Measurements from ENCODE around the gene CDK5RAP1. TPM values are rescaled to one million over a fixed set of nuclear protein-coding genes. Genes with fewer than 3 reads are reported as not detected.

Gene CDK5RAP1
- total and polyA plus RNA-seq, 2 experiments from 2014 or later = 18.3 to 24.9 TPM

GRCh38 chr20:33337531-33338165 is 63.7 kb downstream of the CDK5RAP1 start:
- no peak overlapping the region for H3K27ac ChIP-seq
- H3K79me2 ChIP-seq (ENCODE audit: insufficient read depth) = no peaks in the 10 kb centered on the region
- H3K4me3 ChIP-seq = no peak overlapping the region
- TF ChIP-seq EZH2phosphoT487 (IDR thresholded peaks at IDR 0.05; ENCODE audit: insufficient read depth, low read depth) (no peak), EZH2 (IDR thresholded peaks at IDR 0.05; ENCODE audit: insufficient read depth, poor library complexity, severe bottlenecking) (no peak)
- H3K9ac ChIP-seq = no peak overlapping the region
- no peaks in the 10 kb centered on the region for H3K36me3 ChIP-seq (ENCODE audit: low read depth)
- H3K4me2 ChIP-seq (ENCODE audit: unreplicated experiment) = no peak overlapping the region
- in situ Hi-C loops (cut with MboI) = no loop called here
- no peak for DNase-seq
- H3K27me3 ChIP-seq (replicated peaks; ENCODE audit: insufficient read depth) = 0 out of 2 replicates have a peak, but pooled peaks cover 5% of the 10 kb centered on the region
- no peak overlapping the region for H2AFZ ChIP-seq
- no peaks in the 10 kb centered on the region for H3F3A ChIP-seq (ENCODE audit: insufficient read depth)
- H3K9me2 ChIP-seq (ENCODE audit: insufficient read depth) = no peaks in the 10 kb centered on the region
- H4K20me1 ChIP-seq (ENCODE audit: insufficient read depth) = no peaks in the 10 kb centered on the region
- H3K9me3 ChIP-seq (ENCODE audit: low read depth) = no peaks in the 10 kb centered on the region
- WGBS, 2 experiments (ENCODE audit: low coverage in 1 of 2, low lambda C conversion rate in 2 of 2, missing lambda C conversion rate in 2 of 2) = 38 to 40% methylated on average over 6 of the region's 6 CpGs
- H3K4me1 ChIP-seq (ENCODE audit: insufficient read depth) = no peaks in the 10 kb centered on the region

- no peak for DNase-seq
These were observed 64.2 kb downstream of the CDK5RAP1 start for GRCh38 chr20:33337119-33337518.

GRCh38 chr20:33336375-33336774 is 64.9 kb downstream of the CDK5RAP1 start:
- H3K9me3 ChIP-seq (ENCODE audit: low read depth) = no peaks in the 10 kb centered on the region
- no peaks in the 10 kb centered on the region for H3K9me2 ChIP-seq (ENCODE audit: insufficient read depth)
- no peaks in the 10 kb centered on the region for H3K36me3 ChIP-seq (ENCODE audit: low read depth)
- in situ Hi-C loops (cut with MboI) = no loop called here
- H3K79me2 ChIP-seq (ENCODE audit: insufficient read depth) = no peaks in the 10 kb centered on the region
- H4K20me1 ChIP-seq (ENCODE audit: insufficient read depth) = no peaks in the 10 kb centered on the region
- no peaks in the 10 kb centered on the region for H3K4me1 ChIP-seq (ENCODE audit: insufficient read depth)
- H3K27ac ChIP-seq = no peak overlapping the region
- no peak overlapping the region for H2AFZ ChIP-seq
- DNase-seq = no peak
- H3K9ac ChIP-seq = no peak overlapping the region
- H3F3A ChIP-seq (ENCODE audit: insufficient read depth) = no peaks in the 10 kb centered on the region
- H3K4me2 ChIP-seq (ENCODE audit: unreplicated experiment) = no peak overlapping the region
- no peak overlapping the region for H3K4me3 ChIP-seq
- TF ChIP-seq EZH2phosphoT487 (IDR thresholded peaks at IDR 0.05; ENCODE audit: insufficient read depth, low read depth) (no peak), EZH2 (IDR thresholded peaks at IDR 0.05; ENCODE audit: insufficient read depth, poor library complexity, severe bottlenecking) (no peak)
- 75% methylated on average over 3 of the region's 3 CpGs for WGBS, 2 experiments (ENCODE audit: low coverage in 1 of 2, low lambda C conversion rate in 2 of 2, missing lambda C conversion rate in 2 of 2)
- H3K27me3 ChIP-seq (replicated peaks; ENCODE audit: insufficient read depth) = peaks cover 17% of the 10 kb centered on the region; the same call in 1 of the 2 replicates

More at GRCh38 chr20:33337119-33337518, 64.2 kb downstream of the CDK5RAP1 start:
- Histone ChIP-seq H3K36me3 (ENCODE audit: low read depth) (no peaks in the 10 kb centered on the region), H3F3A (ENCODE audit: insufficient read depth) (no peaks in the 10 kb centered on the region), H3K9ac (no peak overlapping the region), H3K9me3 (ENCODE audit: low read depth) (no peaks in the 10 kb centered on the region), H3K4me2 (ENCODE audit: unreplicated experiment) (no peak overlapping the region), H2AFZ (no peak overlapping the region), H3K4me1 (ENCODE audit: insufficient read depth) (no peaks in the 10 kb centered on the region), H3K27ac (no peak overlapping the region), H3K9me2 (ENCODE audit: insufficient read depth) (no peaks in the 10 kb centered on the region), H4K20me1 (ENCODE audit: insufficient read depth) (no peaks in the 10 kb centered on the region), H3K79me2 (ENCODE audit: insufficient read depth) (no peaks in the 10 kb centered on the region), H3K4me3 (no peak overlapping the region), H3K27me3 (replicated peaks; ENCODE audit: insufficient read depth) (peaks cover 10% of the 10 kb centered on the region; the same call in 1 of the 2 replicates)
- TF ChIP-seq EZH2phosphoT487 (IDR thresholded peaks at IDR 0.05; ENCODE audit: insufficient read depth, low read depth) (no peak), EZH2 (IDR thresholded peaks at IDR 0.05; ENCODE audit: insufficient read depth, poor library complexity, severe bottlenecking) (no peak)
- in situ Hi-C loops (cut with MboI) = no loop called here
- WGBS, 2 experiments (ENCODE audit: low coverage in 1 of 2, low lambda C conversion rate in 2 of 2, missing lambda C conversion rate in 2 of 2) = 69 to 76% methylated on average over 8 of the region's 8 CpGs

- in situ Hi-C loops (cut with MboI) = no loop called here
These were observed 67.2 kb downstream of the CDK5RAP1 start for GRCh38 chr20:33334111-33334510.

More at GRCh38 chr20:33334111-33334510, 67.2 kb downstream of the CDK5RAP1 start:
- H4K20me1 ChIP-seq (ENCODE audit: insufficient read depth) = no peaks in the 10 kb centered on the region
- no peaks in the 10 kb centered on the region for H3F3A ChIP-seq (ENCODE audit: insufficient read depth)
- H3K27ac ChIP-seq = no peak overlapping the region
- no peaks in the 10 kb centered on the region for H3K79me2 ChIP-seq (ENCODE audit: insufficient read depth)
- no peak for TF ChIP-seq EZH2phosphoT487 (IDR thresholded peaks at IDR 0.05; ENCODE audit: insufficient read depth, low read depth)
- no peak for TF ChIP-seq EZH2 (IDR thresholded peaks at IDR 0.05; ENCODE audit: insufficient read depth, poor library complexity, severe bottlenecking)
- no peak overlapping the region for H3K9ac ChIP-seq
- no peaks in the 10 kb centered on the region for H3K4me1 ChIP-seq (ENCODE audit: insufficient read depth)
- no peak overlapping the region for H3K4me3 ChIP-seq
- DNase-seq = no peak
- WGBS, 2 experiments (ENCODE audit: low coverage in 1 of 2, low lambda C conversion rate in 2 of 2, missing lambda C conversion rate in 2 of 2) = 69 to 83% methylated on average over 3 of the region's 3 CpGs
- no peaks in the 10 kb centered on the region for H3K9me3 ChIP-seq (ENCODE audit: low read depth)
- no peak overlapping the region for H2AFZ ChIP-seq
- peaks cover 39% of the 10 kb centered on the region for H3K27me3 ChIP-seq (replicated peaks; ENCODE audit: insufficient read depth)
- H3K4me2 ChIP-seq (ENCODE audit: unreplicated experiment) = no peak overlapping the region
- no peaks in the 10 kb centered on the region for H3K36me3 ChIP-seq (ENCODE audit: low read depth)
- H3K9me2 ChIP-seq (ENCODE audit: insufficient read depth) = no peaks in the 10 kb centered on the region

Data from GM23248 (cell line).